ENCODE results near the gene MINDY4.

The MINDY4 gene

DNA sequence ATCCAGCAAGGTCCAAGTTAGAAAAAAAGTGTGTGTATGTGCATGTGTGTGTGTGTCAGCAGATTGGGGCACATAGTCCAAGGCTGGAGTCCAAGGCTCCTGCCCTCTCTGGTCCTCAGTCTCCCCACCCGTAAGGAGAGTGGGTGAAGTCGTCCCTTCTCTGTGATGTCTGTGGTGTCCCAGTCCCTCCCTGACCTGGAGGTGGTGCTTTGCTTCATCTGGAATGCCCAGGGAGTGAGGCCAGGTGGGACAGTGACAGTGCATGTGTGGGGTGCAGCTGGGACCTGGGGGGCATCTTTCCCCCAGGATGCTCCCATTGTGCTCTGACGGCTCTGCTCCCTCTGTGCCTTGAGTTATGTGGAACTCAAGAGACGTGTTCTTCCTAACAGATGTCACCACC, 158.5 kb downstream of the MINDY4 start:
- no peak for TF ChIP-seq RAD21 (IDR thresholded peaks at IDR 0.05; ENCODE audit: low read depth)
- no peak for TF ChIP-seq YY1 (IDR thresholded peaks at IDR 0.05; ENCODE audit: low read depth)
- TF ChIP-seq FOXM1 (IDR thresholded peaks at IDR 0.05; ENCODE audit: borderline replicate concordance, low read depth) = no peak
- TF ChIP-seq TAF1 (IDR thresholded peaks at IDR 0.05; ENCODE audit: low read depth) = no peak
- TF ChIP-seq EP300 (IDR thresholded peaks at IDR 0.05; ENCODE audit: borderline replicate concordance) = no peak
- no peak for TF ChIP-seq CEBPB (IDR thresholded peaks at IDR 0.05)
- no peak for TF ChIP-seq ZBTB7A (IDR thresholded peaks at IDR 0.05; ENCODE audit: low read depth)
- no peak for TF ChIP-seq CREB1 (IDR thresholded peaks at IDR 0.05; ENCODE audit: low read depth)
- TF ChIP-seq, protein P1, sequence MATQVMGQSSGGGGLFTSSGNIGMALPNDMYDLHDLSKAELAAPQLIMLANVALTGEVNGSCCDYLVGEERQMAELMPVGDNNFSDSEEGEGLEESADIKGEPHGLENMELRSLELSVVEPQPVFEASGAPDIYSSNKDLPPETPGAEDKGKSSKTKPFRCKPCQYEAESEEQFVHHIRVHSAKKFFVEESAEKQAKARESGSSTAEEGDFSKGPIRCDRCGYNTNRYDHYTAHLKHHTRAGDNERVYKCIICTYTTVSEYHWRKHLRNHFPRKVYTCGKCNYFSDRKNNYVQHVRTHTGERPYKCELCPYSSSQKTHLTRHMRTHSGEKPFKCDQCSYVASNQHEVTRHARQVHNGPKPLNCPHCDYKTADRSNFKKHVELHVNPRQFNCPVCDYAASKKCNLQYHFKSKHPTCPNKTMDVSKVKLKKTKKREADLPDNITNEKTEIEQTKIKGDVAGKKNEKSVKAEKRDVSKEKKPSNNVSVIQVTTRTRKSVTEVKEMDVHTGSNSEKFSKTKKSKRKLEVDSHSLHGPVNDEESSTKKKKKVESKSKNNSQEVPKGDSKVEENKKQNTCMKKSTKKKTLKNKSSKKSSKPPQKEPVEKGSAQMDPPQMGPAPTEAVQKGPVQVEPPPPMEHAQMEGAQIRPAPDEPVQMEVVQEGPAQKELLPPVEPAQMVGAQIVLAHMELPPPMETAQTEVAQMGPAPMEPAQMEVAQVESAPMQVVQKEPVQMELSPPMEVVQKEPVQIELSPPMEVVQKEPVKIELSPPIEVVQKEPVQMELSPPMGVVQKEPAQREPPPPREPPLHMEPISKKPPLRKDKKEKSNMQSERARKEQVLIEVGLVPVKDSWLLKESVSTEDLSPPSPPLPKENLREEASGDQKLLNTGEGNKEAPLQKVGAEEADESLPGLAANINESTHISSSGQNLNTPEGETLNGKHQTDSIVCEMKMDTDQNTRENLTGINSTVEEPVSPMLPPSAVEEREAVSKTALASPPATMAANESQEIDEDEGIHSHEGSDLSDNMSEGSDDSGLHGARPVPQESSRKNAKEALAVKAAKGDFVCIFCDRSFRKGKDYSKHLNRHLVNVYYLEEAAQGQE (IDR thresholded peaks at IDR 0.05; ENCODE audit: low read depth) = no peak
- TF ChIP-seq, protein P2, sequence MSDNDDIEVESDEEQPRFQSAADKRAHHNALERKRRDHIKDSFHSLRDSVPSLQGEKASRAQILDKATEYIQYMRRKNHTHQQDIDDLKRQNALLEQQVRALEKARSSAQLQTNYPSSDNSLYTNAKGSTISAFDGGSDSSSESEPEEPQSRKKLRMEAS (IDR thresholded peaks at IDR 0.05) = no peak
- TF ChIP-seq, protein P3, sequence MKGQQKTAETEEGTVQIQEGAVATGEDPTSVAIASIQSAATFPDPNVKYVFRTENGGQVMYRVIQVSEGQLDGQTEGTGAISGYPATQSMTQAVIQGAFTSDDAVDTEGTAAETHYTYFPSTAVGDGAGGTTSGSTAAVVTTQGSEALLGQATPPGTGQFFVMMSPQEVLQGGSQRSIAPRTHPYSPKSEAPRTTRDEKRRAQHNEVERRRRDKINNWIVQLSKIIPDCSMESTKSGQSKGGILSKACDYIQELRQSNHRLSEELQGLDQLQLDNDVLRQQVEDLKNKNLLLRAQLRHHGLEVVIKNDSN (IDR thresholded peaks at IDR 0.05) = no peak
- TF ChIP-seq TCF12 (IDR thresholded peaks at IDR 0.05; ENCODE audit: low read depth) = no peak
- TF ChIP-seq TEAD4 (IDR thresholded peaks at IDR 0.05) = no peak
- TF ChIP-seq NFIC (IDR thresholded peaks at IDR 0.05) = no peak
- TF ChIP-seq EGR1 (IDR thresholded peaks at IDR 0.05) = no peak

DNA sequence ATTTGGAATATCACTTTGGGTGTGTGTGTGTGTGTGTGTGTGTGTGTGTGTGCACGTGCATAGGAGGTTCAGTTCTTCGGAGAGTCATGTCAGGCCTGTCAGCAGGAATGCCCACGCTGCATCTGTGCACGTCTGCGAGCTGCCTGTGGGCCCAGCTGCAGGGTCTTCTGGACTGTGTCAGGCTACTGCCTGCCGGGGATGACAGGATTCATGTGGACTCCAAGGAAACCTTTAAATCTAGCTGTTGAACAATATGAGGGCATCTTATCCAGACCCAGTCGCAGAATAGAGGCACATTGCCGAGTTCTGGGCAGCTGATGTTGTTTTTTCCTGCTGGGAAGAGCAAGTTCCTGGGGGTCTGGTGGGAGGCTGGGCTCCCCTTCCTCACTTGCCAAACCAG, 159.4 kb downstream of the MINDY4 start:
- TF ChIP-seq YY1 (IDR thresholded peaks at IDR 0.05; ENCODE audit: low read depth) (no peak), EP300 (IDR thresholded peaks at IDR 0.05; ENCODE audit: borderline replicate concordance) (no peak), FOXM1 (IDR thresholded peaks at IDR 0.05; ENCODE audit: borderline replicate concordance, low read depth) (no peak), TAF1 (IDR thresholded peaks at IDR 0.05; ENCODE audit: low read depth) (no peak), CREB1 (IDR thresholded peaks at IDR 0.05; ENCODE audit: low read depth) (no peak), TEAD4 (IDR thresholded peaks at IDR 0.05) (no peak), ZBTB7A (IDR thresholded peaks at IDR 0.05; ENCODE audit: low read depth) (no peak), EGR1 (IDR thresholded peaks at IDR 0.05) (no peak), RAD21 (IDR thresholded peaks at IDR 0.05; ENCODE audit: low read depth) (no peak), NFIC (IDR thresholded peaks at IDR 0.05) (no peak)
- TF ChIP-seq, protein P1 (IDR thresholded peaks at IDR 0.05; ENCODE audit: low read depth) = no peak

DNA sequence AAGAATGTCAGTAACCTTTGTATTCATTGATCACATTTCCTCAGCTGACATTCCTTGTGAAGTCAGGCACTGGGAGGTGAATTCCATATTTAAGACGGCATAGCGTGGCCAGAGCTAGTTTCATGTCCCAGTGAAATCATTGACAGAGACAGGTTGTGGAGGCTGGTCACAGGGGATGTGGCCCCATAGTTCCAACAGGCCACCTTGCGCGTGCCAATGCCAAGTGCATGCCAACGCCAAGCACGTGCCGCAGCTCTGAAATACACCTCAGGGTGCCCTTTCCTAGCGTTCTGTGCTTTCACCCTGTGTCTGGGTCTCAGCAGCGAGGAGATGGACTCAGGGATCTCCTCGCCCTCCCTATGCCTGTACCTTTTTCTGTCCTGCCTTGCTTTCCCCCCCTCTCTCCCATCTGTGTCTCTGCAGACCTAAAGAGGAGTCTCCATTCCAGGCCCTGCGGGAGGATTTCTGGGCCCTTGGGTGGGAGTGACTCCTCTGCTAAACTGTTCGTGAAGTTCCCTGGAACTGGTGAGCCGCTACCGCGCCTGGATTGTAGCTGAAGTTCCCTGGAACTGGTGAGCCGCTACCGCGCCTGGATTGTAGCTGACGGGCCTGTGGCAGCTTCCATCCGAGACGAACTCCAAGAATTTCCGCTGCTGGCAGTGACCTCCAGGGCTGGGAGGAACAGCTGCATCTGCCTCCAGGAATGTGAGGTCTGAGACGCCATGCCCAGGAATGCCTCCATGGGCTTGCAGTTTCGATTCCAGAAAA, 160.1 kb downstream of the MINDY4 start:
- TF ChIP-seq RAD21 (IDR thresholded peaks at IDR 0.05; ENCODE audit: low read depth) (no peak), FOXM1 (IDR thresholded peaks at IDR 0.05; ENCODE audit: borderline replicate concordance, low read depth) (no peak), NFIC (IDR thresholded peaks at IDR 0.05) (no peak), EP300 (IDR thresholded peaks at IDR 0.05; ENCODE audit: borderline replicate concordance) (no peak), CREB1 (IDR thresholded peaks at IDR 0.05; ENCODE audit: low read depth) (no peak), YY1 (IDR thresholded peaks at IDR 0.05; ENCODE audit: low read depth) (no peak)
- TF ChIP-seq, protein P1 (IDR thresholded peaks at IDR 0.05; ENCODE audit: low read depth) = no peak

DNA sequence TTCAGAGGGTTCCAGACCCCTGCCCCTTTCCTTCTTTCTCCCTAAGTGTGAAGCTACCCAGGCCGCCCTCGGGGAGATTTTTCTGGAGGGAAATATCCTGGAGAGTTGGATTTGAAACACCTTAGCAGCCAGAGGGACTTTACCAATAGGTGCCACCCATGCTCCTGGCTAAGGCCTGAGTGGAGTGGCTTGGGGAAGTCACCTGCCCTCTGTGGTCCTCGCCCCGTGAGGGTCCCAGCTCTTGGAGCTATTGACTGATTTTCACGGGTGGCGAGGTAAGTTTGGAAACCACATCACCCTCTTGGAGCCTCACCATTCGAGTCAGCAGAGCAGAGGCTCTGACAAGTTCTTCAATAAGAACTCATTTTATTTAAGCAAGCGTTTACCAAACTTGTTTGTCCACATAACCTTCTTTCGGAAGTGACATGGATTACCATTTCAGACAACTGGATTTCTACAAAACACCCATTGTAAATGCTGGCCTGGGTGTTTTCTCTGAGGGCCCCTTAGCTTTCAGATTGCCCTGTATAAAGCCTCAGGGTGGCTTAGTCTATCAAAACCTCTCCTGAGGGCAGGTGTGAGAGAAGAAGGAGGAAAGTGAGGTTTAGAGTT, 160.8 kb downstream of the MINDY4 start:
- TF ChIP-seq EP300 (IDR thresholded peaks at IDR 0.05; ENCODE audit: borderline replicate concordance) (no peak), NFIC (IDR thresholded peaks at IDR 0.05) (no peak), FOXM1 (IDR thresholded peaks at IDR 0.05; ENCODE audit: borderline replicate concordance, low read depth) (no peak), TAF1 (IDR thresholded peaks at IDR 0.05; ENCODE audit: low read depth) (no peak), RAD21 (IDR thresholded peaks at IDR 0.05; ENCODE audit: low read depth) (no peak), CREB1 (IDR thresholded peaks at IDR 0.05; ENCODE audit: low read depth) (no peak), ZBTB7A (IDR thresholded peaks at IDR 0.05; ENCODE audit: low read depth) (no peak), CEBPB (IDR thresholded peaks at IDR 0.05) (no peak)
- TF ChIP-seq, protein P2 (IDR thresholded peaks at IDR 0.05) = no peak
